Spleen (tissue), 11 donors: ENCODE measurements around the gene CNN2. TPM values are rescaled to one million over a fixed set of nuclear protein-coding genes. Genes with fewer than 3 reads are reported as not detected.

Source experiments
- DNase-seq: peaks from one replicate; pipeline ENCODE4 v3.0.0-alpha.2; 2020
- H3K27ac ChIP-seq, 8 donors: fragments of 200-600 bp; sonication (generic) in 7 of 8; 1 replicate in 4 of 8; 2 replicates in 4 of 8; pipeline versions ENCODE4 v1.5.0 to v1.8.0; 2016 to 2021; ENCODE audit warnings: inconsistent platforms in 4 of 8, mild to moderate bottlenecking in 4 of 8, moderate library complexity in 1 of 8
- H3K27me3 ChIP-seq, 7 donors: fragments of 200-600 bp; sonication (generic) in 6 of 7; replicated peaks in 1 of 7; 1 replicate in 4 of 7; 2 replicates in 3 of 7; pipeline versions ENCODE4 v1.5.0 to v1.8.0; 2016 to 2021; ENCODE audit warnings: inconsistent platforms in 3 of 7, mild to moderate bottlenecking in 1 of 7
- H3K36me3 ChIP-seq, 6 donors: fragments of 200-600 bp; sonication (generic) in 5 of 6; 1 replicate in 4 of 6; 2 replicates in 2 of 6; pipeline versions ENCODE4 v1.5.0 to v1.8.0; 2016 to 2021; ENCODE audit warnings: inconsistent platforms in 2 of 6
- H3K4me1 ChIP-seq, 6 donors: fragments of 200-600 bp; sonication (generic) in 5 of 6; 1 replicate in 3 of 6; 2 replicates in 3 of 6; pipeline versions ENCODE4 v1.5.0 to v1.8.0; 2016 to 2021; ENCODE audit warnings: inconsistent platforms in 3 of 6
- H3K4me3 ChIP-seq, 8 donors: fragments of 200-600 bp; sonication (generic) in 7 of 8; 1 replicate in 4 of 8; 2 replicates in 4 of 8; pipeline versions ENCODE4 v1.5.0 to v1.8.0; 2016 to 2021; ENCODE audit warnings: inconsistent platforms in 4 of 8, mild to moderate bottlenecking in 4 of 8, moderate library complexity in 2 of 8
- H3K9me3 ChIP-seq, 8 donors: fragments of 200-600 bp; sonication (generic) in 7 of 8; 1 replicate in 4 of 8; 2 replicates in 4 of 8; pipeline versions ENCODE4 v1.5.0 to v1.8.0; 2016 to 2021; ENCODE audit warnings: inconsistent platforms in 4 of 8
- CTCF ChIP-seq, 11 experiments: fragments of 200-600 bp in 7 of 11; fragments of 450-650 bp in 4 of 11; sonication (generic) in 4 of 11; IDR thresholded peaks in 8 of 11; conservative IDR thresholded peaks in 3 of 11; 1 replicate in 7 of 11; 2 replicates in 4 of 11; pipeline versions ENCODE4 v1.4.0 to v1.8.0; 2016 to 2021; ENCODE audit warnings: antibody characterized with exemption in 11 of 11, inconsistent platforms in 4 of 11, mild to moderate bottlenecking in 1 of 11
- POLR2A ChIP-seq, 3 donors: fragments of 450-650 bp; IDR thresholded peaks; one replicate each; pipeline ENCODE4 v1.5.1; 2017; ENCODE audit warnings: antibody characterized with exemption in 3 of 3, mild to moderate bottlenecking in 1 of 3
- POLR2AphosphoS5 ChIP-seq, 3 donors: sonication (generic); formaldehyde crosslinking; IDR thresholded peaks; one replicate each; pipeline ENCODE4 v1.5.1; 2017; ENCODE audit warnings: antibody characterized with exemption in 3 of 3
- WGBS, 5 donors: extraction: QIAGEN DNeasy Blood & Tissue Kit in 3 of 5; methylation state at CpG; one replicate each; pipeline versions ENCODE4 v1.1.5 to v1.1.7; 2013 to 2018; 5-methylcytosine and 5-hydroxymethylcytosine counted together
- intact Hi-C: fragments of 100-400 bp; cut with DNase I; formaldehyde crosslinking; loops from one replicate; pipeline ENCODE4 v1.15.0; 2023; ENCODE audit warnings: low total_unique reads
- polyA plus RNA-seq, 3 donors: library from polyadenylated mRNA; stranded (reverse); fragments of 200-250 nt; gene quantifications; one replicate each; pipeline ENCODE4 v1.2.1, GENCODE V29; 2013
- total RNA-seq, 7 donors: library from RNA; depleted of rRNA in 3 of 7; stranded (reverse); fragments of >200 nt in 3 of 7; fragmentation: NEBNext Ultra II Directional in 4 of 7; extraction: Animal tissue kit (Norgen Biotek cat#: 25700) in 4 of 7; gene quantifications; one replicate each; pipeline versions ENCODE4 v1.1.0 to v1.2.1, GENCODE V29; 2016 to 2021
- donor health status: healthy with polysubstance abuse.
- donor health status: DM: no; HTN: no; CAD: no; lungs with moderate emphysema.
- donor health status: DM: no; HTN: no; CAD: no.
- donor health status: Bipolar disorder and iron deficiency.
- donor health status: healthy.
- donor health status: DM: no; HTN: no; CAD: no.
- donor health status: DM: yes; HTN: yes; CAD: no.

Gene CNN2
- total and polyA plus RNA-seq, 10 donors = 102 to 296 (median 188) TPM

GRCh38 chr19:1074544-1075283 is 48.3 kb downstream of the CNN2 start:
- 2 to 14% (median 10%) methylated on average over 17 to 54 of the region's 54 CpGs for WGBS, 5 donors
- peak overlapping the region; percentile 58 to 97 (median 81) for H3K27ac ChIP-seq
- H3K4me1 ChIP-seq = peaks cover 55 to 100% (median 92%) of the 10 kb centered on the region in 6 donors

GRCh38 chr19:1076046-1076386 is 49.6 kb downstream of the CNN2 start:
- peaks cover 0 to 94% (median 61%) of the 10 kb centered on the region in 6 donors for H3K36me3 ChIP-seq
- peak overlapping the region in 1 of 8 donors; percentile 66 for H3K4me3 ChIP-seq
- no peaks in the 10 kb centered on the region for H3K9me3 ChIP-seq
- H3K27me3 ChIP-seq = peaks cover 0 to 4% (median 0%) of the 10 kb centered on the region in 7 donors
- DNase-seq = no peak
- intact Hi-C loops = loop anchor here (10.0 kb wide), 1 partner anchor 51 kb away; the partner anchor contains the start of genes CNN2, RNU6-2 and TMEM259
- WGBS, 5 donors = 79 to 89% (median 81%) methylated on average over 4 of the region's 4 CpGs
- peak overlapping the region; percentile 58 to 97 (median 84) for H3K27ac ChIP-seq
- peaks cover 42 to 100% (median 91%) of the 10 kb centered on the region in 6 donors for H3K4me1 ChIP-seq
- TF ChIP-seq POLR2A (IDR thresholded peaks at IDR 0.05) = no peak
- TF ChIP-seq CTCF (IDR thresholded peaks at IDR 0.05 in 8 of 11, conservative IDR thresholded peaks at IDR 0.05 in 3 of 11) = no peak

More at GRCh38 chr19:1074544-1075283, 48.3 kb downstream of the CNN2 start:
- TF ChIP-seq POLR2AphosphoS5 (IDR thresholded peaks at IDR 0.05) (peak; percentile 53 to 79 (median 66)), POLR2A (IDR thresholded peaks at IDR 0.05) (no peak)
- peaks cover 0 to 15% (median 0%) of the 10 kb centered on the region in 7 donors for H3K27me3 ChIP-seq
- H3K4me3 ChIP-seq = peak overlapping the region; percentile 10 to 66 (median 37)
- DNase-seq = peak; percentile 99
- no peaks in the 10 kb centered on the region for H3K9me3 ChIP-seq
- H3K36me3 ChIP-seq = peaks cover 0 to 94% (median 61%) of the 10 kb centered on the region in 6 donors
- intact Hi-C loops = loop anchor here (10.0 kb wide), 1 partner anchor 50 kb away; the partner anchor contains the start of genes CNN2, RNU6-2 and TMEM259

GRCh38 chr19:1076951-1077350 is 50.5 kb downstream of the CNN2 start:
- peak; percentile 98 for DNase-seq
- peak overlapping the region; percentile 58 to 97 (median 84) for H3K27ac ChIP-seq
- intact Hi-C loops = loop anchor here (10.0 kb wide), 1 partner anchor 52 kb away; the partner anchor contains the start of genes CNN2, RNU6-2 and TMEM259

GRCh38 chr19:1079566-1080111 is 53.2 kb downstream of the CNN2 start:
- peak overlapping the region in 1 of 8 donors; percentile 62 for H3K4me3 ChIP-seq
- peak overlapping the region in 5 of 8 donors; percentile 15 to 97 (median 87) for H3K27ac ChIP-seq
- 79 to 92% (median 88%) methylated on average over 20 to 45 of the region's 45 CpGs for WGBS, 5 donors
- no peaks in the 10 kb centered on the region for H3K9me3 ChIP-seq
- DNase-seq = peak; percentile 85
- intact Hi-C loops = loop anchor here (10.0 kb wide), 1 partner anchor 55 kb away; the partner anchor contains the start of genes CNN2, RNU6-2 and TMEM259
- peaks cover 0 to 94% (median 66%) of the 10 kb centered on the region in 6 donors for H3K36me3 ChIP-seq
- peaks cover 39 to 100% (median 92%) of the 10 kb centered on the region in 6 donors for H3K4me1 ChIP-seq
- no peak for TF ChIP-seq POLR2A (IDR thresholded peaks at IDR 0.05)
- TF ChIP-seq CTCF (IDR thresholded peaks at IDR 0.05 in 8 of 11, conservative IDR thresholded peaks at IDR 0.05 in 3 of 11) = no peak
- TF ChIP-seq POLR2AphosphoS5 (IDR thresholded peaks at IDR 0.05) = peak; percentile 53 to 77 (median 62)
- H3K27me3 ChIP-seq = no peaks in the 10 kb centered on the region

More at GRCh38 chr19:1076951-1077350, 50.5 kb downstream of the CNN2 start:
- H3K4me3 ChIP-seq = peak overlapping the region; percentile 20 to 62 (median 34)
- 14 to 38% (median 18%) methylated on average over 16 of the region's 16 CpGs for WGBS, 5 donors
- peaks cover 48 to 100% (median 93%) of the 10 kb centered on the region in 6 donors for H3K4me1 ChIP-seq
- no peaks in the 10 kb centered on the region for H3K9me3 ChIP-seq
- no peaks in the 10 kb centered on the region for H3K27me3 ChIP-seq
- H3K36me3 ChIP-seq = peaks cover 0 to 94% (median 63%) of the 10 kb centered on the region in 6 donors
- TF ChIP-seq POLR2A (IDR thresholded peaks at IDR 0.05) (no peak), POLR2AphosphoS5 (IDR thresholded peaks at IDR 0.05) (peak; percentile 82 to 92 (median 89))
